Activated naive CD8-positive, alpha-beta T cell treated with anti-CD3 and anti-CD28 coated beads for 36 hours (primary cell): ENCODE measurements around the gene NEK2. TPM values are rescaled to one million over a fixed set of nuclear protein-coding genes. Genes with fewer than 3 reads are reported as not detected.
"Not testable (repeated sequence)": the region's sequence is repeated elsewhere in the genome, so short reads cannot be mapped to it uniquely, and the experiment has no call there.

Source experiments
- DNase-seq: peaks from one replicate; pipeline ENCODE4 v3.0.0; 2021
- H3K27ac Mint-ChIP-seq: one replicate; pipeline ENCODE4 v1.8.0; 2022; ENCODE audit warnings: mild to moderate bottlenecking, moderate library complexity, mixed read lengths
- H3K27me3 Mint-ChIP-seq: one replicate; pipeline ENCODE4 v1.8.0; 2022; ENCODE audit warnings: mild to moderate bottlenecking, mixed read lengths
- H3K36me3 Mint-ChIP-seq: one replicate; pipeline ENCODE4 v1.8.0; 2021; ENCODE audit warnings: mild to moderate bottlenecking, mixed read lengths
- H3K4me1 Mint-ChIP-seq: one replicate; pipeline ENCODE4 v1.8.0; 2021; ENCODE audit warnings: mixed read lengths
- H3K4me3 Mint-ChIP-seq: one replicate; pipeline ENCODE4 v1.8.0; 2022; ENCODE audit warnings: mild to moderate bottlenecking, moderate library complexity, mixed read lengths
- H3K9me3 Mint-ChIP-seq: one replicate; pipeline ENCODE4 v1.8.0; 2022; ENCODE audit warnings: mixed read lengths
- total RNA-seq, 2 experiments: library from RNA; stranded (reverse); gene quantifications; one replicate each; pipeline ENCODE4 v1.2.3, GENCODE V29; 2021

Gene NEK2
- total RNA-seq, 2 experiments from 2014 or later: 24.2 TPM

GRCh38 chr1:211634931-211635330 is 40.5 kb downstream of the NEK2 start:
- H3K36me3 Mint-ChIP-seq: no peaks in the 10 kb centered on the region
- H3K4me1 Mint-ChIP-seq: peaks cover 3% of the 10 kb centered on the region
- no peak for DNase-seq
- peaks cover 12% of the 10 kb centered on the region for H3K27me3 Mint-ChIP-seq
- no peaks in the 10 kb centered on the region for H3K9me3 Mint-ChIP-seq
- no peak overlapping the region for H3K4me3 Mint-ChIP-seq
- H3K27ac Mint-ChIP-seq: no peak overlapping the region

DNA sequence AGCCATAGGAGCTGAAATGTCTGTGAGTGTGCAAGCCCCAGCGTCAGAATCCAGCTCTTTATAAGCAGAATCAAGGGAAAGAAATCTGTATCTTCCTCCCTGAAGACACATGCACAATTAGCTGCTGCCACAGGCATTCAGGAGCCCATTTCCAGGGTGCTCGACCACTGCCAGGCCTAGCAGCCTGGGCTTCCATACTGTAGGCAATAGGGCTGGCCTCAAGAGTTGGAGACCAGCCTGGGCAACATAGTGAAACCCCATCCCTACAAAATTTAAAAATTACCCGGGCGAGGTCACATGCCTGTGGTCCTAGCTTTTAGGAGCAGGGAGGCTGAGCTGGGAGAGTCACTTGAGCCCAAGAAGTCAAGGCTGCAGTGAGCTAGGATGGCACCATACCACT is 41.0 kb downstream of the NEK2 start:
- H3K27ac Mint-ChIP-seq: no peak overlapping the region
- H3K4me1 Mint-ChIP-seq: peaks cover 3% of the 10 kb centered on the region
- no peaks in the 10 kb centered on the region for H3K9me3 Mint-ChIP-seq
- peaks cover 12% of the 10 kb centered on the region for H3K27me3 Mint-ChIP-seq
- DNase-seq: no peak
- no peaks in the 10 kb centered on the region for H3K36me3 Mint-ChIP-seq
- no peak overlapping the region for H3K4me3 Mint-ChIP-seq

- H3K4me3 Mint-ChIP-seq: no peak overlapping the region
- DNase-seq: no peak
- no peaks in the 10 kb centered on the region for H3K9me3 Mint-ChIP-seq
- peaks cover 12% of the 10 kb centered on the region for H3K27me3 Mint-ChIP-seq
- H3K27ac Mint-ChIP-seq: no peak overlapping the region
- peaks cover 3% of the 10 kb centered on the region for H3K4me1 Mint-ChIP-seq
- no peaks in the 10 kb centered on the region for H3K36me3 Mint-ChIP-seq
Measured at GRCh38 chr1:211633524-211633846, 41.9 kb downstream of the NEK2 start.

GRCh38 chr1:211632808-211633523 is 42.5 kb downstream of the NEK2 start:
- no peaks in the 10 kb centered on the region for H3K9me3 Mint-ChIP-seq
- peaks cover 3% of the 10 kb centered on the region for H3K4me1 Mint-ChIP-seq
- H3K4me3 Mint-ChIP-seq: no peak overlapping the region
- DNase-seq: no peak
- no peak overlapping the region for H3K27ac Mint-ChIP-seq
- peaks cover 12% of the 10 kb centered on the region for H3K27me3 Mint-ChIP-seq
- H3K36me3 Mint-ChIP-seq: no peaks in the 10 kb centered on the region

GRCh38 chr1:211632117-211632807 is 43.2 kb downstream of the NEK2 start:
- Mint-ChIP-seq H3K9me3 (no peaks in the 10 kb centered on the region), H3K4me3 (no peak overlapping the region), H3K27ac (no peak overlapping the region), H3K27me3 (peaks cover 12% of the 10 kb centered on the region), H3K4me1 (peaks cover 3% of the 10 kb centered on the region), H3K36me3 (no peaks in the 10 kb centered on the region)
- DNase-seq: no peak

- Mint-ChIP-seq H3K4me1 (peaks cover 3% of the 10 kb centered on the region), H3K36me3 (no peaks in the 10 kb centered on the region), H3K27me3 (peaks cover 12% of the 10 kb centered on the region), H3K27ac (no peak overlapping the region), H3K9me3 (no peaks in the 10 kb centered on the region), H3K4me3 (no peak overlapping the region)
- DNase-seq: no peak
Measured at GRCh38 chr1:211631168-211631567, 44.3 kb downstream of the NEK2 start.

DNA sequence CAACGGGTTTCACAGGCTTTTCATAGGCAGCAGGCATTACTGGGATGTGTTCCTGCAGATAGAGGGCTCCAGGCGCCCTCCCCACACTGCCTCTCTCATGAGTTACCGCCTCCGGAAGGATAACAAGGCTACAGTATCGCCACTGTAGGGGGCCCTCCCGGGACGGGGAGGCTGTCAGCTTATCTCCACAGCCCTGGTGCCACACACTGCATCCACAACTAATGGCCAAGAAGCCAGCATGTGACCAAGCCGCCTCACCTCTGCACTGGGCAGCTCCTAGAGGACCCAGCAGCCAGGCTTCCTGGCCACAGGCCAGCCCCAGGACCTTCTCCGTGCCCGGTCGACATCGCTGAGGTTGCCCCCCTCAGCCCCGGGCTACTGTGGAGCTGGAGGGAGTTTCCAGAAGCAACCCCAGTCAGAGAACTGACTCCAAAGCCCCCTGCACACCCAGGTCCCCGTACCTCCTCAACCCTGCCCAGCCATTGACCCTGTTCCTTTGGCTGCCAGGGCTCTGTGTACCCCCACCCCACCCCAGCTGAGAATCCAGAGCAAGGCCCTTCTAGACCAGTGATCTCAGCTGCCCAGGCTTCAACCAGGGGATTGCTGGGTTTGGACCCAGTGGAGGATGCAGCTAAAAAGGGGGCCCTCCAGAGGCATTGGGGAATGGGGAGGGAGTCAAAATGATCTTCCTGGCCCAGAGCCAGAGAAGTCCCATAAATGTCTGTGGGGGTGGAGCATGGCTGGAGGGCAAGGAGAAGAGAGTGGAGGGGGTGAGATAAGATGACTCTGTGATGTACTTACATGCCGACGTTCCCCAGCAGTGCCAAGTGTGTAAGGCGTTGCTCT is 45.0 kb downstream of the NEK2 start:
- H3K36me3 Mint-ChIP-seq: no peaks in the 10 kb centered on the region
- peaks cover 3% of the 10 kb centered on the region for H3K4me1 Mint-ChIP-seq
- no peak for DNase-seq
- H3K4me3 Mint-ChIP-seq: no peak overlapping the region
- H3K27me3 Mint-ChIP-seq: peaks cover 12% of the 10 kb centered on the region
- H3K9me3 Mint-ChIP-seq: no peaks in the 10 kb centered on the region
- H3K27ac Mint-ChIP-seq: no peak overlapping the region

- Mint-ChIP-seq H3K4me1 (peaks cover 10% of the 10 kb centered on the region), H3K27me3 (peaks cover 9% of the 10 kb centered on the region), H3K36me3 (no peaks in the 10 kb centered on the region), H3K27ac (no peak overlapping the region), H3K4me3 (no peak overlapping the region), H3K9me3 (no peaks in the 10 kb centered on the region)
- DNase-seq: no peak
Measured at GRCh38 chr1:211628417-211628816, 47.0 kb downstream of the NEK2 start.

- H3K4me3 Mint-ChIP-seq: no peak overlapping the region
- H3K36me3 Mint-ChIP-seq: no peaks in the 10 kb centered on the region
- H3K9me3 Mint-ChIP-seq: no peaks in the 10 kb centered on the region
- peaks cover 7% of the 10 kb centered on the region for H3K27me3 Mint-ChIP-seq
- no peak for DNase-seq
- H3K27ac Mint-ChIP-seq: no peak overlapping the region
- peaks cover 7% of the 10 kb centered on the region for H3K4me1 Mint-ChIP-seq
Measured at GRCh38 chr1:211627259-211627658, 48.2 kb downstream of the NEK2 start.

- not testable (repeated sequence) for H3K9me3 Mint-ChIP-seq, DNase-seq, H3K4me1 Mint-ChIP-seq, H3K4me3 Mint-ChIP-seq, H3K27ac Mint-ChIP-seq, H3K27me3 Mint-ChIP-seq, H3K36me3 Mint-ChIP-seq
Measured at GRCh38 chr1:211625866-211626265, 49.6 kb downstream of the NEK2 start.

DNA sequence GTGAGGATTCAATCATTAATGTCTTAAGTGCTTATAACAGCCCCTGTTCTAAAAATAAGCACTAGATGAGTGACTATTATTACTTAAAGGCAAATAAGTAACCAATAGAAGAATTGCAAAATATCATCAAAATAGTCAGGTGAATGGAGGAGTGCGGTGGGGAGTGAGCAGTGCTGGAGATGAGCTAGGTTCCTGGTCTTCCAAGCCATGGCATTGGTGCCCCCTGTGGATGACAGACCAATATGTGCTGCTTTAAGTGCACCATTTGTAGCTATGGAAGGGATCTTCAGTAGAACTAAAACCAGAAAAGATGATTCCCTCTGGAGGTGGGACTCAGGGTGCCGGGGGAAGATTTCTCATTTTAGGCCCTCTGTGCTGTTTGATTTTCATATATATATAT is 50.4 kb downstream of the NEK2 start:
- Mint-ChIP-seq H3K9me3 (no peaks in the 10 kb centered on the region), H3K27ac (no peak overlapping the region), H3K36me3 (no peaks in the 10 kb centered on the region), H3K27me3 (no peaks in the 10 kb centered on the region), H3K4me1 (peaks cover 7% of the 10 kb centered on the region), H3K4me3 (no peak overlapping the region)
- no peak for DNase-seq

DNA sequence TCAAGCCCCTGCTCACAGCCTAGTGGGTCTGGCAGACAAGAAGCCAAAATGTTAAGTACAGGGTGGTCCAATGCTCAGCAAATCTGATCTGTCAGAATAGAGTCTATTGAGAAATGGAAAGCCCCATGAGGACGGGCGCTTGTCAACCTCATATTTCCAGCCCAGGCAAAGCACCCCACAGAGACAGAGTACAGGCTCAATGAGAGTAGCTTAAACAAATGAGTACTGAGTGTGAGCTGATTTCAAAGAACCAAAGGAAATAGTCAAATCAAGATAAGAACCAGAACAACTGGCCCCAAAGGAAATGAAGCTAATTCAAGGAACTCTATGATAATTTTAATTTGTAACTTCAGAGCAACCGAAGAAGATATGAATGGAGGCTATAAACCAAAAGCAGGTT is 51.9 kb downstream of the NEK2 start:
- H3K4me1 Mint-ChIP-seq: peaks cover 7% of the 10 kb centered on the region
- no peaks in the 10 kb centered on the region for H3K9me3 Mint-ChIP-seq
- no peak overlapping the region for H3K4me3 Mint-ChIP-seq
- no peaks in the 10 kb centered on the region for H3K36me3 Mint-ChIP-seq
- no peak overlapping the region for H3K27ac Mint-ChIP-seq
- no peak for DNase-seq
- H3K27me3 Mint-ChIP-seq: no peaks in the 10 kb centered on the region

DNA sequence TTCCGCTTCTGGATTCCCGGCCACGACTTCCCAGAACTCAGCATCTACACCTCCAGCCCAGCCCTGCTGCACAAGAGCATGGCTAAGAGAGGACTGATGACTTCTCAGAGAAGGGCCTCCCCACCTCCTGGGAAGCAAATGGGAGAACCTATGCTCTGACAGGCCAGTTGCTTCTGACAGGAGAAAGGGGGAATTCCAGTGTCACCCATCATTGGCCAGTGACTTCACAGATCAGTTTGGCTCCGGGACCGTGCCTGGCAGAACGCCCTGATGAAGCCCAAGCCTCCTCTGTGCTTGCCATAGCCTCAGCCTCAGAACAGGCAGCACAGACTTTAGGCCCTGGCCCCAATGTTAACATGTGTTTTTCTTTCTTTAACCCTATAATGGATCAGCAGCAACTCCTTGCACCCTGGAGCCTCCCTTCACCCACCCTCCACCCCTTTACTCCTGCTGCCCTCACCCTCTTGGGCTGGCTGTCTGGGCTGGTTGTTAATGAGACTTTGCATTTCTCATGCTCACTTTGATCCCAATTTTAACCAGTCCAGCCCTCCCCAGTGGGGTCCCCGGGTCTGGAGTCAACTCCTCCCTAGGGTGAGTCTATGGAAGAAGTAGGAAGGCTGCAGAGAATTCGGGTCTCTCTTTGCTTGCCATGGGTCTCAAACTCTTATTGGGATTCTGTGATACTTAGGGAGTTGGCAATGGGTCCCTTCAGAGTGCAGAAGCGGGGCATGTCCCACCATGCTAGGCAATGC is 53.8 kb downstream of the NEK2 start:
- DNase-seq: no peak

DNA sequence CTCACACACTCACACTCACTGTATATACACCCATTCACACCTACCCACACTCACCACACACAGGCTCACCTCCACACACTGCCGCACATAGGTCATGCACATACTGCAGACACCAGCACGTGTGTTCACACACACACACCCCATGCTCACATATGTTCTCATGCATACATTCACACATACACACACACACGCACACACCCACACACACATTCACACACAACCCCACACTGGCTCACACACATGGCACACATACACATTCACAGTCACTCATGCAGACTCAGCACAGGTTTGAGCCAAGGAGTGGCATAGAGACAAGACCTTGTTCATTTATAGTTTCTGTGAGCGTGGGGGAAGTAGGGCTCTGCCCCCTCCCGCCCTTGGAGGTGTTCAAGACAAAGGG is 55.3 kb downstream of the NEK2 start:
- peaks cover 7% of the 10 kb centered on the region for H3K4me1 Mint-ChIP-seq
- no peak for DNase-seq
- H3K4me3 Mint-ChIP-seq: no peak overlapping the region
- H3K27ac Mint-ChIP-seq: no peak overlapping the region
- no peaks in the 10 kb centered on the region for H3K27me3 Mint-ChIP-seq
- H3K9me3 Mint-ChIP-seq: no peaks in the 10 kb centered on the region
- no peaks in the 10 kb centered on the region for H3K36me3 Mint-ChIP-seq

More for the DNA sequence above, 53.8 kb downstream of the NEK2 start:
- Mint-ChIP-seq H3K4me1 (peaks cover 7% of the 10 kb centered on the region), H3K27ac (no peak overlapping the region), H3K4me3 (no peak overlapping the region), H3K27me3 (no peaks in the 10 kb centered on the region), H3K9me3 (no peaks in the 10 kb centered on the region), H3K36me3 (no peaks in the 10 kb centered on the region)
